ENCODE measurements around the gene CFAP47.
"Not testable (repeated sequence)": the region's sequence is repeated elsewhere in the genome, so short reads cannot be mapped to it uniquely, and the experiment has no call there.

CFAP47 gene

GRCh38 chrX:35919536-35920309 is at the start of gene CFAP47:
Gene CFAP47, plus strand, starts transcription at chrX:35919734. Its CDS starts 66 bp downstream, at chrX:35919800.
- DNase-seq = no peak

- no peak for DNase-seq
Observed at GRCh38 chrX:35880601-35881000, 38.9 kb upstream of the CFAP47 start.

- no peak for DNase-seq
Observed at GRCh38 chrX:35886135-35886534, 33.4 kb upstream of the CFAP47 start.

GRCh38 chrX:35890699-35891098 is 28.8 kb upstream of the CFAP47 start:
- no peak for DNase-seq

- not testable (repeated sequence) for DNase-seq
Observed at GRCh38 chrX:35986816-35987215, 67.3 kb downstream of the CFAP47 start.

- no peak for DNase-seq
Observed at GRCh38 chrX:36007207-36007606, 87.7 kb downstream of the CFAP47 start.

GRCh38 chrX:36019125-36019524 is 99.6 kb downstream of the CFAP47 start:
- no peak for DNase-seq

GRCh38 chrX:36035550-36035949 is 116.0 kb downstream of the CFAP47 start:
- no peak for DNase-seq

GRCh38 chrX:36062778-36063177 is 143.2 kb downstream of the CFAP47 start:
- DNase-seq = no peak

GRCh38 chrX:36071061-36071460 is 151.5 kb downstream of the CFAP47 start:
- no peak for DNase-seq

GRCh38 chrX:36075009-36075408 is 155.5 kb downstream of the CFAP47 start:
- not testable (repeated sequence) for DNase-seq

GRCh38 chrX:36083256-36083655 is 163.7 kb downstream of the CFAP47 start:
- no peak for DNase-seq

GRCh38 chrX:36087366-36087765 is 167.8 kb downstream of the CFAP47 start:
- no peak for DNase-seq

- DNase-seq = not testable (repeated sequence)
Observed at GRCh38 chrX:36088939-36089338, 169.4 kb downstream of the CFAP47 start.

GRCh38 chrX:36102425-36102824 is 182.9 kb downstream of the CFAP47 start:
- DNase-seq = no peak

GRCh38 chrX:36116222-36116621 is 196.7 kb downstream of the CFAP47 start:
- no peak for DNase-seq

GRCh38 chrX:36159254-36159653 is 239.7 kb downstream of the CFAP47 start:
- DNase-seq = no peak

GRCh38 chrX:36160081-36160480 is 240.5 kb downstream of the CFAP47 start:
- DNase-seq = no peak

GRCh38 chrX:36198575-36198974 is 279.0 kb downstream of the CFAP47 start:
- DNase-seq = no peak

GRCh38 chrX:36199928-36200327 is 280.4 kb downstream of the CFAP47 start:
- no peak for DNase-seq

GRCh38 chrX:36214924-36215323 is 295.4 kb downstream of the CFAP47 start:
- DNase-seq = no peak

- DNase-seq = no peak
Observed at GRCh38 chrX:36218801-36219200, 299.3 kb downstream of the CFAP47 start.

GRCh38 chrX:36234840-36235528 is 315.4 kb downstream of the CFAP47 start:
- DNase-seq = not testable (repeated sequence)

GRCh38 chrX:36241397-36241796 is 321.9 kb downstream of the CFAP47 start:
- no peak for DNase-seq
